ENCODE data around the gene HS6ST3.

HS6ST3 gene

DNA sequence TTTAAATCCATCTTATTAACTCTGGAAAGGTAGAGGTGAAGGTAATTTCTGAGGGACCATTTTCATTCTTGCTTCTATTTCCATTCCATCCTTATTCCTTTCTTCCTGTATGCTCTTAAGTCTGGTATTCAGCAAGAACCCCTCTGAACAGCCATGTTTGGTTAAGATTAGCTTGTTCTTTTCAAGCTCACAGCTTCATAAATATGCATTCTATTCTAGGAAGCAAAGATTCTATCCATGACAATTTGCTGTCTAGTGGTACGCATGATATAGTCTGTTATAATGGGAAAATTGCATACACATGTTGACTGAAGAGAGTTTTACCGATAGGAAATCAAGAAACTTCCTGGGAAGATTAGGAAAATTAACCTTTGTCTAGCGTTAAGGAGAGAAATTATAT, 218.7 kb downstream of the HS6ST3 start:
- DNase-seq: no peak

DNA sequence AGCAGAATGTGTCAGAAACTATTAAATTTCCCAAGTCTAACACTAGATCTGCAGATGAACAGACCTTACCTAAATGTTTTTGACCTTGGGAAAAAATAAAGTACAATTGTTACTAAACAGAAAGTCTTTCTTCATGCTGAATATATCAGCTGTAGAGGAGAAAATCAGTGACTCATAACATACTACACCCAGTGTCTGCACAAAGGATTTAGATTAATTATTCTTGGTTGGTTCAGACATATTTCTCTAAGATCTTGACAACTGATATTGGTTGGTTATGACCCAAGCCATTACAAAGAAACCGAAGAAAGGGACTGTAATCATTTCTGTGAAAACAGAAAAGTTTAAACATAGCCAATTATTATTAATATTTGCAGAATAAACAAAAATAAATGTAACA, 225.1 kb downstream of the HS6ST3 start:
- no peak for DNase-seq

DNA sequence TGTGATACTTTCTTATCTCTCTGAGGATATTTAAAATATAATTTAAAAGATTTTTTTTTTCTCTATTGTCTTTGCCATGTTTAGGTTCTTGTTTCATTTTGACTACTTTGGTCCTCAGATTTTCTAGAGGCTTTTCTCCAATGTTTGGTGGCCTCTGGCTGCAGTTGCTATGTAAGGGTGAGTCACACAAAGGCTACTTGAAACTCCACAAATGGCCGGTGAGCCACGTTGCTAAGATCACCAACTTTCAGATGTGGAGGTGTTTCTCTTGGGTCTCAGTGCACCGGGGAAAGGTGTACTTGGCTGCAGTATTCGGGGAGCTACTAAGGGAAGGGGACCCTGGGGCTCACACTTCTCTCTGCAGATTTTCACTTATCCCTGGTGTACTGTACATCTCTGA, 248.1 kb downstream of the HS6ST3 start:
- DNase-seq: no peak

DNA sequence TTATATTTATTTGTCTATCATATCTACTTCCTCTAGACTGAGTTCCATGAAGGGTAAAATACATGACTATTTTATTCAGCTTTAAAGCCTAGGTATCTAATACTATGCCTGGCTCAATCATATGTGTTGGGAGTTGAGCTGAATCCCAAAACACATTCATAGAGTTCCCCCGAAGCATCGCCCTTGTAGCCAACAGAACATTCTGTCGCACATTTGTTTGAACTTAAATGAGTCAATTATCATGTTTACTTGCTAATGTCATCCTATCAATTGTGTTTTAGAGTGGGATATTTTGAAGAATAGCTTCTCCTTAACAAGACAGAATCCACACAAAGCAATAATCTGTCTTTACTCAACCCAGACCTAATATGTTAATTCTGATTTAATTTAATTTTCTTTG, 252.4 kb downstream of the HS6ST3 start:
- DNase-seq: no peak

DNA sequence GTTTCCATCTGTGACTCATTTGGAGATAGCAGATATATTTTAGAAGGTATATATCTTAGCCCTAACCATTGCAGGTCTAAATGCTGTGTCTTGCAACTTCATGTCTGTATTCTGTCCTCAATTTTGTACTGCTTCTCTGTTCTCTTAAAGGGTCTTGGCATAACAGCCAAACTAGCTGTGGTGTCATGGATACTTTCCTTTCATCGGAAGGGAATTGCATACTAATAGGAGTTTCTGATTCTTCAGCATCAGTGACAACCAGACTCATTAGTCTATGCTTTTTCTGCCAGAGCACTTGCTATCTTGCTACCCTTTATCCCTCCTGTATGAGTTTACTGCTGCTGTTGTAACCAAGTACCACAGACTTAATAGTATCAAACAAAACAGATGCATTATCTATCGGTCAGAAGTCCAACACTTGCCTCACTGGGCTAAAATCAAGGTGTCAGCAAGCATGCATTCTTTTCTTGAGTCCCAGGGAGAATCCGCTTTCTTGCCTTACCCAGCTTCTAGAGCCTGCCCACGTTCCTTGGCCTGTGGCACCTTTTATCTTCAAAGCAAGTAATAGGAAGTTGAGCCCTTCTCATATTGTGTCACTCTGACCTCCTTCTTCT, 253.1 kb downstream of the HS6ST3 start:
- DNase-seq: no peak

DNA sequence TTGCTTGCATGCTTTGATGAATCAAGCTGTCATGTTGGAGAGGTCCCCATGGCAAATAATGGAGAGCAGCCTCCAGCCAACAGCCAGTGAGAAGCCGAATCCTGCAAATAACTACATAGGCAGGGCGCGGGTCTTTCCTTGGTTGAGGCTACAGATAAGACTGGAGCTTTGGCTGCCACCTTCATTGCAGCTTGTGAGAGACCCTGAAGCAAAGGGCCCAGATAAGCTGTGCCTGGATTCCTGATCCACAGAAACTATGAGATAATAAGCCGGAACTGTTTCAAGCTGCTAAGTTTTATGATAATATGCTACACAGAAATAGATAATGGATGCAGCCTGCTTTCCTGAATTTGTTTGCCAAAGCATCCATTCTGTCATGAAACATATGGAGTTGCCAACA, 257.0 kb downstream of the HS6ST3 start:
- DNase-seq: no peak

DNA sequence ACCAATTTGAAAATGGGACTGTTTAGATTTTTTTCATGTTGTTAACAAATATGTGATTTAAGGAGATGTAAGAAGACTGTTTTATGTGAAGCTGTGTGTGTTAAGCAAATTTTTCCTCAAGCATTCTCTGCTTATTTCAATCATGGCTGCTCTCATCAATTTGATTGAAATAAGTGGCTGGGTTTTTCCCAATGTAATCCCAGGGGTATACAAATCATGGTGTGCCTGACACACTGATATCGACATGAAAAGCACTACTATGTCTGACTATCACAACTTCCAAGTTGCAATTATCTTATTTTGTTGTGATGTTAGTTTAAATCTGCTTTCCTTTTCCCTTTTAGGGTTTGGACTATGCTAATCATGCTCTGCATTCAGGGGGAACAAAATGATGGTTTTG, 283.7 kb downstream of the HS6ST3 start:
- no peak for DNase-seq

DNA sequence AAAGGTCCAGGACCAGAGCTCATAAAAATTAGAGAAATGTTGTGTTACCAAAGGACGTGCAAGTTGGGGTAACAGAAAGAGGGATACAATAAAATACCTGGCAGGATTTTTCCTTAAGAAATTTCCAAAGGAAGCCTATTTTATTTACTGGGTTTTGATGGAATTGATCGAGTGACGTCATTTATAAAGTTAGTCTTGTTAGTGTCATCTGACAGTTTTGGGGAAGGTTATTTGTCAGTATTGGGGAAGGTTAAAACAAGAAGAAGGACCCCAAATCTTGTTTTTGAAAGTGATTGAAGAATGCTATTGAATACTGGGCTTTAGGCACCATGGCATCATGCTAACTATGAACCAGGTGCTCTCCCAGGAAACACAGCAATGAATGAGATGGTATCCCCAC, 287.9 kb downstream of the HS6ST3 start:
- DNase-seq: no peak

DNA sequence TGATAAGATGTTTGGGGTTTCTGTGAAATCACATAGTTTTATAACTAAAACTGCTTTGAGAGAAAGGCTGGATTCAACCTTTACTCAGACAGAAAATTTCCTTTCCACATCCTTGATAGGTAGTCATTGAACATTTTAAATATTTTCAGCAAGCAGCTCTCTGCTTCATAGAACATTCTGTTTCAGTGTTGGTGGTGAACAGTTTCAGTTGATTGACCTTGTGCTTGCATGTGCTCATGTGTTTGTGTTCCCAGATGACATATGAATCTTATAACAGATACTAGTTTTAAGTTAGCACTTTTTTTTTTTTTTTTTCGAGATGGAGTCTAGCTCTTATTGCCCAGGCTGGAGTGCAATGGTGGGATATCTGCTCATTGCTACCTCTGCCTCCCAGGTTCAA, 290.1 kb downstream of the HS6ST3 start:
- no peak for DNase-seq

DNA sequence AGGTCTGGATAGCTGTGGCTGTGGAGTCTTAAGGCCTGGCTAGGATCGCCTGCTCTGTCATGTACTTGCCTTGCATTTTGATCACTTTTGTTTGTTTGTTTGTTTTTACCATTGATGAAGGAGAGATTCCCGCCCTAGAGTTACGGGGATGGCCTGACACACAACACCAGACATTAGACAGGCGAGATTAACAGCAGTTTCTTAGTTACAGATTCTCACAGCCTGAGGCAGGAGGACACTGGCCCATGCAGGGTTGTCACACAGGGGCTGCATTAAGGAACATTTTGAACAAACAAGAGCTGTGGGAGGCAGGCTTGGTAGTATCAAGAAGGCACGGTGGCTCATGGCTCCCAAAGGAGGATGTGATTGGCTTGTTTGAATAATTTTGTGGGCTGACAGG, 291.8 kb downstream of the HS6ST3 start:
- peak in 1 of 14 donors; percentile 0 for DNase-seq

DNA sequence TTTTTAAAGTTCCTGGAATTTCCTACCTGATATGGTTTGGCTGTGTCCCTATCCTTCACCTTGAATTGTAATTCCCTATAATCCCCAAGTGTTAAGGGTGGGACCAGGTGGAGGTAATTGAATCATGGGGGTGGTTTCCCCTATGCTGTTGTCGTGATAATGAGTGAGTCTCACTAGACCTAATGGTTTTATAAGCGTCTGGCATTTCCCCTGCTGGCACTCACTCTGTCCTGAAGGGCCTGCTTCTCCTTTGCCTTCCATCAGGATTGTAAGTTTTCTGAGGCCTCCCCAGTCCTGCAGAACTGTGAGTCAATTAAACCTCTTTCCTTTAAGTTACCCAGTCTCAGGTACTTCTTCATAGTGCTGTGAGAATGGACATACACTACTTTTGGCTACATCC, 298.7 kb downstream of the HS6ST3 start:
- no peak for DNase-seq

DNA sequence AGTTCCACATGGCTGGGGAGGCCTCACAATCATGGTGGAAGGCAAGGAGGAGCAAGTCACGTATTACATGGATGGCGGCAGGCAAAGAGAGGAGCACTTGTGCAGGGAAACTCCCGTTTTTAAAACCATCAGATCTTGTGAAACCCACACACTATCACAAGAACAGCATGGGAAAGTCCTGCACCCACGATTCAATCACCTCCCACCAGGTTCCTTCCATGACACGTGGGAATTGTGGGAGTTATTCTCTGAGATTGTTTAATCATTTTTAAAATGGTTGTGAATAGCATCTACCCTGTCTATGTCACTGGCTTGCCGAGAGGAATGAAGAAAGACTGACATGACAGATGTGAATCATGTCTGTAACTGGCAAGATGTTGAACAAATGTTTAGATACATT, 301.7 kb downstream of the HS6ST3 start:
- DNase-seq: no peak

DNA sequence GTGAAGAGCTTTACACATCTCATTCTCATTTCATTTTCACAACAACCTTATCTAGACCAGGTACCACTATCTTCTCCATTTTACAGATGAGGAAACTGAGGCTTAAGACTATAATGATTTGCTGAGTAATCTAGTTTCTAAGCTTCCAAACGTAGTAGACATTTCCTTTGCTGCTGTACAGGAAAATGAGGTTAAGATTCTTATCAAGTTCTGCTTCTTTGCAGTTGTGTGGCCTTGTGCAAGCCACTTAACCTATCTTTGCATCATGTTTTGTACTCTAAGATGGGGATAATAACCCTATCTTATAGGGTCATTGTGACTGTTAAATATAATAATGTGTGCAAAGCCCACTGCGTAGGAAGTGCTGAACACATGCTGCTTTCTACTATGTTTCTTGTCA, 307.9 kb downstream of the HS6ST3 start:
- no peak for DNase-seq

DNA sequence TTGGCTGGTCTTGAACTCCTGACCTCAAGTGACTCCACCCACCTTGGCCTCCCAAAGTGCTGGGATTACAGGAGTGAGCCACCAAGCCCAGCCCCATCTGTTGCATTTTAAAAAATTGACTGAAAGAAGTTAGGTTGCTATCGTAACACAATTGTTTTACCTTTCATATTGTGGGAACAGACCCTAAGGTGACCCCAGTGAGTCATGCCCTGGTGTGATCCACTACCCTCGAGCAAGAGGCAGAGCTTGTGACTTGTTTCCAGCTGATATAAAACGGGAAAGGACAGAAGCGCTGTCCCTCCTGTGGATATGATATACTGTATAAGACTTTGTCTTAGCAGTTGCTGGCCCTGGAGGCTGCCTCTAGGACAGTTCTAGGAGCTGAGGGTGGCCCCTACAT, 308.6 kb downstream of the HS6ST3 start:
- DNase-seq: no peak

DNA sequence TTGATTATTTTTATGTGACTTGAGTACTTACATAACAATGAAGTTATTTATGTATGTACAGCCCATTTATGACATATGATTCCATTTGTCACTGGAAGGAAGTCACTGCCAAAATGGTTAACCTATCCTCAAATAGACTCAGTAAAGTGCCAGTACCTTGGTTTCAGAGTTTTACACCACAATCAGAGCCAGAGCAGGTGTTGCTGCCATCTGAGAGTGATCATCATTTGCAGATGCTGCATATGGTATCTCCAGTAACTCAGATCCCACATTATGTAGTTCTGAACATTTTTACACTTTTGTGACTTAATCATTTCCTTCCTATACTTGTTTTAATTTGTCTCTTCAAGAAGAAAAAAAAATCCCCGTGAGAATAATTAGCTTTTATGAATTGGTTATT, 313.3 kb downstream of the HS6ST3 start:
- no peak for DNase-seq

DNA sequence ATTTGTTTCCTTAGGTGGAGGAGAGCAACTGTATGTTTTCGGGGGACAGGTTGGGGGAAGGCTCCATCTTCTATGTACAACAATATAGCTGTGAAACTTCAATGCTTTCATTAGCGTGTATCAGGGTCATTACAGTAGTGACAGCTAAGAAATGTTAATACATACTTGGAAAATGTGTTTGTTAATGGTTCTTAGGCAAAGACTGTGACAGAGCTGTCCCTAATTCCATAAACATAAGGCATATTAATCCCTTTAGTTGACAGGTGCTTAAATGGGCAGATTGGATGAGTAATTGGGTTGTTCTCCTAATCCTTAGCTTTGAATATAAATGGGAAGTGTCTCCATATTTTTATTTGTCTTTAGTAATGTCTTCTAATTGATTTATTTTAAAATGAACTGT, 313.7 kb downstream of the HS6ST3 start:
- no peak for DNase-seq

DNA sequence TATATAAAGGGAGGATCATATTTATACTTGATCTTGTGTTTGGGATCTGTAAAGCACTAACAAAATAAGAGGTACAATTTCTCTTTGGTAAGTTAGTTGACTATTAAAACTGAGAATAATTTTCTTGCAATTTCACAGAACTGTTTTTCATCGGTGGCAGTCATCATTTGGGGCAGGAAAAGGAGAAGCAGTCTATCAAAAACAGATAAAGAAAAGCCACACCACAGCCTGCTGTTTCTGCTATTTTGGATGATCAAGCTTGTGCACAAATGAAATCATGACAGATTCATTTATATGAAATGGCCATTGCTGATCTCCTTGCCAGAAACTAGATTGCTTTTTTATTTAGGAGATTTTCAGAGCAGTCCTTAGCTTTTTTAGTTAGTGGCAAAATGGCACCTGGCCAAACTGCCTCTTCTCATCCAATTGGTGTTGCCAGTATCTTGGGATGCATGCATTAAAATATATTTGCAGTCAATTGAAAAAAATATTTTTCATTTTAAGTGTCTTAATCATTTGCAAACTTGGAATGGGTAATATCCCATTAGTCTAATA, 326.0 kb downstream of the HS6ST3 start:
- no peak for DNase-seq

DNA sequence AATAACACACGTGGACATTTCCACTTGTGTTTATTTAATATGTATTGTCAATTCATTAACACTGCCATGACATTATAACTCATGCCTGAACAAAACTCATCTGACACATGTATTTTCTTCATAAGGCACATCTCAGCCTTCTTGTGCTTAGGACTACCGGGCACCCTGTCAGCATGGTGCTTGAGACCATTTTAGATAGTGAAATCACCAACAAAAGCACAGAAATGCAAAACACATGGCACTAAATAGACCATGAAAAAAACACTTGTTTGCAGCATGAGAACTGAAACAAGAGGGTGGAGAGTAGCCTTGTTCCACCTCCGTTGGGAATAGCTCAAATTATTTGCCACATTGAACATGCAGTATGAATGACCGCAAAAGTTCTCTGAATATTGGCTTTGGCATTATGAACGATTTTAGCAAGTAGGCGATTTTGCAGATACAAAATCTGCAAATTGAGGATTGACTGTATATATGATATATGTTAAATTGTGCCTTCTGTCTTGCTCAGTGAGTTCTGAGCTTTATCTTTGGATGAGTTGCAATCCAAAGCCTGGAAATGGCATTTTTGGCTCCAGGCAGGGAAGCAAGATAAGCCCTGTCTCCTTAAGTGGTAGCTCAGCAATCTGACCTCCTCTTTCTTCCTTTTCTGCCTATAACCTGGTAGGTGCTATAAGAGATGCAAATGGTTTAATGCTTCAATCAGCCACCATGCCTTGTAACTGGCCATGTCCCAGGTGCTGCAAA, 328.2 kb downstream of the HS6ST3 start:
- DNase-seq: no peak

DNA sequence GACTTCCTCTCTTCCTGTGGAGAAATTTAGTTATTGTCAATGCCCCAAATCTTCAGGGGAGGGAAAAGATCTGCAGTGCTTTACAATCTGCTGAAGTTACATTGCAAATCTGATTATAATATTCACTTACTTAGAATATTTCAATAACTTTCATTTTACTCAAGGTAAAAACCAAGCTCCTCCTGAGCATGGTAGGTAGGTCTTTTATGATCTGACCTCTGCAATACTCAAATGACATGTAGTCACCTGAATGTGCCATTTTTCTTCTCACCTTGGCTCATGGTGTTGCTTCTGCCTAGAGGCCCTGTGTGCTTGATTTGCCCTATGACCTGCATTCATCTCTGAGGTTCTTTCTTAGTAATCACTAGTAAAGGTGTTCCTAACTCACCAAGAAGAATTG, 331.4 kb downstream of the HS6ST3 start:
- no peak for DNase-seq

DNA sequence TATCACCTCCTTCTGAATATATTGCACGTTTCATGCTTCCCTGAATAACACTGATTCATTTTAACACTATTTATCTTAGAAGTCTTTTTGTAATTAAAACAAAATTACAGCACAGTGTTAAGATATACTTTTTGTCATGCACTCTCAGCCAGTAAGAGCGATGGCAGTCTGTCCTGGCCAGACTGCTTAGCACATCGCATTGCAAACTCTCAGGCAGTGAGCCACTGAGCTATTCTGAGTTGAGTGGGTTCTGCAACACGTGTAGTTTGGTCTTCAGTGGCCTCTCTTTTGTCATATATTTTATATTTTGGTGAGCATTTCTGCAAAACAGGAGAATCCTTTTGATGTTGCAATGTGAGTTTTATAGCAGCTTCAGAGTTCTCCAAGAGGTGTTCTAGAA, 332.1 kb downstream of the HS6ST3 start:
- DNase-seq: no peak

DNA sequence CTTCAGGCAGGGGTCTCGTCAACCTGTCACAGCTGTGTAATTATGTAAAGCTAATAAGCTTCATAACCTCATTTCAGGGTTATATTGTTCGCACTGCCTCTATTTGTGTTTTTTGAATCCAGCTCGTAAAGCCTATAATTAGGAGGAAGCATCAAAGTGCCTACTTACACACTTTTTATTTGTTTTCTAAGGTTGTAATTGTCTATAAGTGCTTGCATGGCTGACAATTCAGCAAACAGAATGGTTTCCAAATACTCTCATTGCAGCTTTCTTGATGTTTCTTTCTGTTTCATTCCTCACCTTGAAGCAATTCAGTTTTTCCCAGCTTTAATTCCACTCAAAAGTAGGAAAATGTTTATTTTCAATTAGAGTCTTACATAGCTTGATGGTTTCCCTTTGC, 336.3 kb downstream of the HS6ST3 start:
- DNase-seq: no peak

DNA sequence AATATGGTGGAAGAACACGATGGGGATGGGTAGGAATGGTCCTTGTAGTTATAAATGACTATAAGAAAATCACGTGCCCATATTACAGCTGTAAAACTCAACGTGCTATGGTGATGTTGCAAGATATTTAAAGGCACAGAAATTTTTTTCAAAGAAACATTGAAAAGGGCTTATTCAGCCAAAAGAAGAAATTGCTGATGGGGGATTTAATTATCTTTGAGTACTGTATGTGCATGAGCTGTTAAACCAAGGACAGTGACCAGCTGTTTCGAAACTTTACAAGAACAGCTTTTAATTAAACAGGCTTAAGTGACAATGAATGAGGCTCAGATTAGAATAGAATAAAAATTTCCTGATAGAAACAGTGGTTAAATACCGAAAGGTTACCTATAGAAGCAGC, 339.0 kb downstream of the HS6ST3 start:
- DNase-seq: no peak

DNA sequence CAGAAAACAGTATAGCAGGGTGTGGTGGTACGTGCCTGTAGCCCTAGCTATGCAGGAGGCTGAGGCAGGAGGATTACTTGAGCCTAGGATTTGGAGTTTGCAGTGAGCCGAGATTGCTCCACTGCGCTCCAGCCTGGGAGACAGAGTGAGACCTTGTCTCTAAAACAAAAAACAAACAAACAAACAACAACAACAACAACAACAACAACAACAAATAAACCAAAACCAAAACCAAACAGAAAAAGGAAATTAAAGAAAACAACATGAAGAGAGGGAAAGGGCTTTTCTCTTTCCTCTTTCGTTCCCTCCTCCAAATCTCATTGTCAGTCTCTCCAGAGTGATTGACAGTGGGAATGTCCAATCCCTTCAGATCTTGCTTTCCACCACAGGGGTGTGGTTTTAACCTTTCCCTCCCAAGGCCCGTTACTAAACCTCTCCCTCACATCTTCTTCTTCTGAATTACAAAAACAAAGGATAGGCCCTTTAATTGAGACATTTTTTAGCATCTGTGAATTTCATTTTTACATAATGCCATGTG, 341.2 kb downstream of the HS6ST3 start:
- no peak for DNase-seq

DNA sequence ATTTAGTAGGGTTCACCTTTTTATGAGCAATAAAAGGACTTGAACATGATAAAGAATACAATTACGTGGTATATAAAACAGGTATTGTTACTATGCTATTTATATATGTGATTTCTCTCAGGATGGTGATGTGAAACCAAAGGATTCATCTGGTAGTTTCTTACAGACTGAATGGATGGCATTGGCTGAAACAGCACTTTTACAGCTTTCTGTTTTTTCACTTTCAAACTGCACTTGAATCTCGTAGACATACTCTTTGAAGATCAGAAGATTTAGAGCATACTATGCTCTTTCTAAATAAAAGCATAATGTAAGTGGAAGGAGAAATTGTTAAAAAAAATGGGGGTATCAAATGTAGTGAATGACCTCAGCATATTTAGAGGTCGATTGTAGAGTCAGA, 354.8 kb downstream of the HS6ST3 start:
- DNase-seq: no peak

All from C1 segment of cervical spinal cord (tissue), 14 donors.